ENCODE results near the gene GPC3. TPM values are rescaled to one million over a fixed set of nuclear protein-coding genes. Genes with fewer than 3 reads are reported as not detected.

GPC3 gene
- total RNA-seq, 1 experiment from 2014 or later = 0.98 TPM

DNA sequence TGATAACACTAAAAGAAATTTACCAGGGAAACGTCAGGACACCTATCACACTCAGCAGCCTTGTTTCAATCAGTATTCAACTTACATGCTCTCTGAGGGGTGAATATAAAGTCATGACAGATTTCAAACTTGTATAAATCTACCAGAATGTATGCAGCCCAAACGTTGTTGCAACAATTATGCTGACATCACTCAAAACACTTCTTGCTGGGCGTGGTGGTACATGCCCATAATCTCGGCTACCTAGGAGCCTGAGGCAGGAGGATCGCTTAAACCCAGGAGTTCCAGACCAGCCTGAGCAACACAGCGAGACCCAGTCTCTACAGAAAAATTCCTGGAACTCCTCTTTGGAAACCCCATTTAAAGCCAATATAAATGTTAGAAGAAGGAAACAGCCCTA, 303.5 kb downstream of the GPC3 start (continued):
- TF ChIP-seq FOSL1 (IDR thresholded peaks at IDR 0.05; ENCODE audit: low read depth) (no peak), EZH2phosphoT487 (IDR thresholded peaks at IDR 0.05; ENCODE audit: borderline replicate concordance) (no peak), POLR2A (IDR thresholded peaks at IDR 0.05; ENCODE audit: borderline replicate concordance, extremely low read depth, insufficient read depth, insufficient read length) (no peak), EZH2 (IDR thresholded peaks at IDR 0.05) (no peak), CEBPB (IDR thresholded peaks at IDR 0.05; ENCODE audit: low read depth) (no peak), SIN3A (IDR thresholded peaks at IDR 0.05; ENCODE audit: low read depth) (no peak), JUND (IDR thresholded peaks at IDR 0.05) (no peak), POLR2AphosphoS5 (IDR thresholded peaks at IDR 0.05; ENCODE audit: low read depth, low read length) (no peak)
- TF ChIP-seq, protein P1, sequence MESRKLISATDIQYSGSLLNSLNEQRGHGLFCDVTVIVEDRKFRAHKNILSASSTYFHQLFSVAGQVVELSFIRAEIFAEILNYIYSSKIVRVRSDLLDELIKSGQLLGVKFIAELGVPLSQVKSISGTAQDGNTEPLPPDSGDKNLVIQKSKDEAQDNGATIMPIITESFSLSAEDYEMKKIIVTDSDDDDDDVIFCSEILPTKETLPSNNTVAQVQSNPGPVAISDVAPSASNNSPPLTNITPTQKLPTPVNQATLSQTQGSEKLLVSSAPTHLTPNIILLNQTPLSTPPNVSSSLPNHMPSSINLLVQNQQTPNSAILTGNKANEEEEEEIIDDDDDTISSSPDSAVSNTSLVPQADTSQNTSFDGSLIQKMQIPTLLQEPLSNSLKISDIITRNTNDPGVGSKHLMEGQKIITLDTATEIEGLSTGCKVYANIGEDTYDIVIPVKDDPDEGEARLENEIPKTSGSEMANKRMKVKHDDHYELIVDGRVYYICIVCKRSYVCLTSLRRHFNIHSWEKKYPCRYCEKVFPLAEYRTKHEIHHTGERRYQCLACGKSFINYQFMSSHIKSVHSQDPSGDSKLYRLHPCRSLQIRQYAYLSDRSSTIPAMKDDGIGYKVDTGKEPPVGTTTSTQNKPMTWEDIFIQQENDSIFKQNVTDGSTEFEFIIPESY (IDR thresholded peaks at IDR 0.05; ENCODE audit: extremely low read depth, insufficient replicate concordance, low read length) = no peak

DNA sequence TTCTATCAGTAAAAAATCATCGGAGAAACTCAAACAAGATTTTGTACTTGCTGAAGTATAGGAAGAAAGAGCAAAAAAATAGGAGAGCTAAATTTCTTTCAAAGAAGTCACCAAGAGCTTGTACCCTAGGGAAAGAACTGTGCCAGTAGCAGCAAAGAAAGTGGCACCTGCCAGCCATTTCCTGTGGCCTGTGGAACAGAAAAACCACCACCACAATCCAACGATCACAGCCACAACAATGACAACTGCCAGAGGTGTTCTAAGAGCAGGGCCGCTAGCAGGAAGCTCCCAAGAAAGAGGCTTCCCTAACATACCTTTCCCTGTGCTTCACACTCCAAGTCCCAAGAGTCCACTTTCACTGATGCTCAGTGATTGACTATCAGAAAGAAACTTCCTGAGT, 304.0 kb downstream of the GPC3 start:
- no peaks in the 10 kb centered on the region for H3K9me2 ChIP-seq (ENCODE audit: insufficient read depth)
- intact Hi-C loops (cut with micrococcal nuclease) = no loop called here
- no peak overlapping the region for H3K4me3 ChIP-seq (replicated peaks in 1 of 2; ENCODE audit: low read depth in 1 of 2, low read length in 2 of 2)
- H3K4me2 ChIP-seq (ENCODE audit: low read length) = no peak overlapping the region
- H3K36me3 ChIP-seq (ENCODE audit: control insufficient read depth in 1 of 2, insufficient read depth in 2 of 2, low read length in 2 of 2) = no peaks in the 10 kb centered on the region
- H3K4me1 ChIP-seq (ENCODE audit: control insufficient read depth in 1 of 2, insufficient read depth in 2 of 2, low read length in 2 of 2) = no peaks in the 10 kb centered on the region
- no peak overlapping the region for H3K9ac ChIP-seq (ENCODE audit: low read length)
- ChIA-PET CTCF (no interaction called here), POLR2A (no interaction called here), RAD21 (ENCODE audit: low non-redundant PET in 1 of 2, low total read pairs in 2 of 2, uncharacterized antibody in 2 of 2, unreplicated experiment in 2 of 2) (no interaction called here)
- H3K27me3 ChIP-seq (ENCODE audit: insufficient read depth, low read length) = no peaks in the 10 kb centered on the region
- ATAC-seq = no peak
- no peak overlapping the region for H2AFZ ChIP-seq (ENCODE audit: low read depth, low read length, poor library complexity, severe bottlenecking)
- no peaks in the 10 kb centered on the region for H4K20me1 ChIP-seq (ENCODE audit: insufficient read depth)
- H3K79me2 ChIP-seq (ENCODE audit: insufficient read depth, low read length) = no peaks in the 10 kb centered on the region
- no peak overlapping the region for H3K27ac ChIP-seq (ENCODE audit: low read depth, low read length)
- TF ChIP-seq, protein P2, sequence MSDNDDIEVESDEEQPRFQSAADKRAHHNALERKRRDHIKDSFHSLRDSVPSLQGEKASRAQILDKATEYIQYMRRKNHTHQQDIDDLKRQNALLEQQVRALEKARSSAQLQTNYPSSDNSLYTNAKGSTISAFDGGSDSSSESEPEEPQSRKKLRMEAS (IDR thresholded peaks at IDR 0.05) = no peak
- no peak for TF ChIP-seq FOSL1 (IDR thresholded peaks at IDR 0.05; ENCODE audit: low read depth)
- no peak for TF ChIP-seq ZFX (IDR thresholded peaks at IDR 0.05)
- TF ChIP-seq SIN3A (IDR thresholded peaks at IDR 0.05; ENCODE audit: low read depth) = no peak
- no peak for TF ChIP-seq RAD21 (IDR thresholded peaks at IDR 0.05; ENCODE audit: low read depth)
- H3K9me3 ChIP-seq (ENCODE audit: control insufficient read depth in 1 of 2, insufficient read depth in 1 of 2, low read depth in 1 of 2, low read length in 2 of 2) = no peaks in the 10 kb centered on the region
- BruUV-seq (replicated peaks) = no TSS peak
- no peak for DNase-seq (ENCODE audit: low read depth, low spot score)
